Measurements from ENCODE around the gene IGFN1.
A peak's percentile ranks its signal among the peaks of the same experiment; 100 is the strongest.

IGFN1 gene

DNA sequence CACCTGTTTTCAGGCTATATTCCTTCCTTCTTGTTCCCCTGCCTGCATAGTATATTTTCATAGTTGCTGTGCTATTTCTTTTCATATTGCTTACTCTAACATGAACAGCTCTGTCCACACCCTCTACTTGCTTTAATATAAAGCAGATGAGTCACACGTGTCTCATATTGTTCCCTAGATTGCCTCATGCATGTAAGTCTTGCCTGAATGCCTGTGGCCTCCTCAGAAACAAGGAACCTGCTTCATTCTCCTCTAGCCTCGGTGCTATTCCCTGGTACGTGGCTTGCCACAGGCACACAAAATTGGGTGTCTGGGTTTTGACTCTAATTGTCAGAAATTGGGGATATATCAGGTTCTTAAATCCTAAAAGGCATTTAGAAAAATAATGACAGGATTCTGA, 76.2 kb downstream of the IGFN1 start:
- DNase-seq (ENCODE audit: low spot score) = no peak

DNA sequence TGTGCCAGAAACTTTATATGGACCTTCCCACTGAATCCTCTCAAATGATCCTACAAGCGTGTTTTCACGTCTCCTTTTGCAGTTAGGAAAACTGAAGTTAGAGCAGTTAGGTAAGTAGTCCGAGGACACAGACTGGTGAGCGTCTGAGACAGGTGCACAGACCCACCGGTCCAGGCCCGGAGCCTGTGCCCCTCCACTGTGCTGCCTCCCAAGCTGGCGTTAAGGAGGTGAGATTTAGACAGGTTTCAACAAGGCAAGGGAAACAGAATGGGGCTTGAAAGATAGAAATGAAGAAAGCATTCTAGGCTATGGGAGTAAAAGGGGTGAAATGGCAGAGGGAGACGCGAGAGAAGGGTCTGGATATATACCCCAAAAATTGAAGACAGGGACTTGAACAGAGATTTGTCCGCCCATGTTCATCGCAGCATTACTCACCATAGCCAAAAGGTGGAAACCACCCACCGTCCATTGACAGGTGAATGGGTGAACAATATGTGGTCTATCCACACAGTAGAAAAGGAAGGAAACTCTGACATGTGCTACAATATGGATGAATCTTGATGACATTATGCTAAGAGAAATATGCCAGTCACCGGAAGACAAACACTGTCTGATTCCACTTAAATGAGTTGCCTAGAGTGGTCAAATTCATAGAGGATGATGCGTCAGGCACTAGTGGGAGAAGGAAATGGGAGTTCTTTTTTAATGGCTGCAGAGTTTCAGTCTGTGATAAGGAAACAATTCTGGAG, 77.0 kb downstream of the IGFN1 start:
- peak; percentile 11 for DNase-seq (ENCODE audit: low spot score)

DNA sequence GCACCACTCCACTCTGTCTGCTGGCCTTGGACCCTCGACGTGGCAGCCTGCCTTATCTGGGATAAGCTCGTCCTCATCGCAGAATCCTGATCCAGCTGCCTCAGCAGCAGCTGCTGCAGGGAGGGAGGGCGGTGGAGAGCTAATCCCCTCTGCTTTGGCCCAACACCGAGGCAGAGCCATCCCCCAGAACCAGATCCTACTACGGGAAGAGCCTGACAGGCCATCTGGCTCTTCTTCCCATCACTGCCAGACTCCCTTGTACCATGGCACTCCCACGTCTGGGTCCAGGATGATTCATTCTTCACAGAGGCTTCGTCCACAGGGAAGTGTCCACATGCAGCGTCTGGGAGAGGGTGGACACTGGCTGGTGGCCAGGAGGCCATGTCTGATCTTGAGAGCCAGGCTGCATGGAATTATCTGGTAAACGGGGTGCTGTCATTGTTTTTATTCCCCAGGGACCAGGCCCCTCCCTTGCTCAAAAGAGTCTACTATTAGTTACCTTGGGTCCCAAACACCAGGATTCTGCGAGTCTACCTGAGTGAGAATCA, 78.1 kb downstream of the IGFN1 start:
- DNase-seq (ENCODE audit: low spot score) = no peak

DNA sequence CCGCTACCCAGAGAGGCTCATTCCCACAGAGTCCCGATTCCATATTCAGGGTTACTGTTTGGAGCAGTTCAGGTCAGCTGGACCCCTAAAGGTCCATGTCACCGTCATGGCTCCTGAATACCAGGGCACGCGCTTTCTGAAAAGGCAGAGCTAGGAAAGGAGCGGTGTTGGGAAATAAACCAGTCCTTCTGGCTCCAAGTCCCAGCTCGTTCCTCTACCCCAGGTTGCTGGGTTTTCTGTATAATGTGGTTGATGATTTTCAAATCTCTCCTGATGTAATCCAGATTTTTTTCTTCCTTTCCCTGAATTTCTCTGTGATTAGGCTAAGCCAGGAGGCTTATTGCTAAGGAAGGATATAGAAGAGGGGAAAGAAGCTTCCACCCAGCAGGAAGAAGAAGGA, 78.7 kb downstream of the IGFN1 start:
- DNase-seq (ENCODE audit: low spot score) = no peak

DNA sequence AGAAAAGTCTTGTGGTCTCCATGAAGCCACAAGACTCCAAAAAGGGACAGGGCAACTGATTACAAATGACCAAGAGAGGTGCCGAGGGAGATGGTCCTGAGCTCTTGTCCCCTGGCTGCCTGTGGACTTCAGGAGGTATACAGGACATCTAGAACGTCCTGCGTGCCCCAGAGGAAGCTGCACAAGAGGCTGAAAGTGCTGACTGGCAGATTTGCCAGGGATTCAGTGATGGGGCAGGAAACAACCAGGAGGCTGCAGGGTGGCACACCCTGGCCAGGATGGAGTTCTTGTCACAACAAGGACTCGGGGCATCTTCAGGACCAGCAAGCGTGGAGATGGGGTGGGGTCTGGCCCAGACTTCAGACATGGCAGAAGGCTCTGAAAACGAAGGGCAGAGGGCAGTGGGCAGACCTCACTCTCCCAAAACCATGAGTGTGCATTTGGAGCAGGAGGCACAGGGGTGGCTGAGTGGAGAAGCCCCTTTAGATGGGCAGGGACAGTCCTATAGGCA, 79.3 kb downstream of the IGFN1 start:
- DNase-seq (ENCODE audit: low spot score) = no peak

DNA sequence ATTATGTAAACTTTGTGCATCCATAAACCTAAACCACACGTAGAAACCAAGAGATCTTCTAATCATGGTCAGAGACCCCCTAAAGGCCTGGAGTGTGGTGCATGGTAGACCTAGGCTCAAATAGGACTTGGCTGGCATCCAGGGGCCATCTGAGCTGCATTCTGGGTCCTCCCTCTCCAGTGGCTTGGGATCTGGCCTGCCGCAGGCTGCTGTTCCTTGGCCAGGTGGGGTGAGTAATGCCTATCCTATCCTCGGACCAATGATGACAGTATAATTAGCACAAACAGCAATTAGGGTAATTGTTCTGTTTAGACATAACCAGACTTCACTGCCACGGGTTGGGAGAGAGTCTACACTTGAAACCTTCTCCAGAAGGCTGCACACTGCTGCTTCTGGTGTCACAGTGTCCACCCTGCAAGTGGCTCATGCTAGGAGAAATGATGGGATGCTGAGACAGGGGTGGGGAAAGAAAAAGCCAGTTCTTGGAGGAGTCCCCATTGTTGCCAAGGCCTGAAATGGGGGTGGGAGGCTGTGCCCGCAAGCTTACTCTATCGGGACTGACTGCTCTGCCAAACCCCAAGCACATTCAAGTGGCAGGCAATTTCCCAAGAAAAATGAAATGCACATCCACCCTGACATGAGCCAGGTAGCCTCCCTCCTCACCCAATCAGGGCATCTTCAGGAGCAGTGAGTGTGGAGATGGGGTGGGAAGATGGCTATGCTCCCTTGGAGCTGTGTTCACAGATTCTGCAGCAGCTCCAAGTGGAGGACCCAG, 80.2 kb downstream of the IGFN1 start:
- no peak for DNase-seq (ENCODE audit: low spot score)

DNA sequence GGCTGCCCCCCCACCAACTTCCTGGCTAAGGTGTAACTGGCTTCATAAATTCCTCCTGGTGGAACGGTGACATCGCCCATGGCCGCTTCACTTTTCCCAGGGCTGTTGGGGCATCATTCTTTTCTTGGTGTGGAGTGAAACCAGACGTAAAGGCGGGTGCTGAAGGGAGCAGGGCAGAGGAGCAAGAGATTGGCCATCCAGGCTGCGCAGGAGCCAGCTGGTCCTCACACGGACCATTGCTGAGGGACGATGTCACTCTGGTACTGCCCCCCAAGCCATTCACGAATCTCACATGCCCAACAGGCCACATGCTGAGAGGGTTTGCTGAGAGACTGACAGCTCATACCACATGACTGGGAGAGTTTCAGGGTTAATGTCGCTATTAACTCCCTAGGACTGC, 82.2 kb downstream of the IGFN1 start:
- DNase-seq (ENCODE audit: low spot score) = no peak

DNA sequence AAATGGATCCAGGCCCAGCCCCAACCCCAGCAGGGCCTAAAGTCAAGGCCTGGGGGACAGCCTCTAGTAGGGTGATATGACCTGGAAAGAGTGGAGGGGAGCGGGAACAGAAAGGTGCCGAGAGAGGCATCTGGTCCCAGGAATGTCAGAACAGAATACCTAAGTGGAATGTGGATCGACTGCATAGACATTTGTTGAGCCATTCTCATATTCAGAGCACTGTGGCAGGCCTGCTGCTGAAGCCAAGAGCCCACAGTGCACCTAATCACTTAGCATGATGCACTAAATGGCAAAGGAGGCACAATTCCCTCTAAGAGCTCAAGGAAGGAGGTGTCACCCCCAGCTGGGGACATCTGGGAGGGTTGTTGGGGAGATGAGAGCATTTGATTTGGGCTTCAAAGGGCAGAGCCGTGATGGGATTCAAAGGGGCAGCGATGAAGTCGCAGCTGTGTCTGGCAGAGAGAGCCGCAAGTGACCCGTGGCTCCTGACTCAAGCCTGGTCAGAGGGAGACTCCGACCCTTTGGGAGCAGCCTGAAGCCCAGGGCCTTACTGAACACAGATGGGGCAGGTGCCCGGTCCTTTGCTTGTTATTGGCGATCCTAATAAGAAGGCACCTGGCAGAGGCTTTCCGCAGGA, 84.1 kb downstream of the IGFN1 start:
- DNase-seq (ENCODE audit: low spot score) = no peak

DNA sequence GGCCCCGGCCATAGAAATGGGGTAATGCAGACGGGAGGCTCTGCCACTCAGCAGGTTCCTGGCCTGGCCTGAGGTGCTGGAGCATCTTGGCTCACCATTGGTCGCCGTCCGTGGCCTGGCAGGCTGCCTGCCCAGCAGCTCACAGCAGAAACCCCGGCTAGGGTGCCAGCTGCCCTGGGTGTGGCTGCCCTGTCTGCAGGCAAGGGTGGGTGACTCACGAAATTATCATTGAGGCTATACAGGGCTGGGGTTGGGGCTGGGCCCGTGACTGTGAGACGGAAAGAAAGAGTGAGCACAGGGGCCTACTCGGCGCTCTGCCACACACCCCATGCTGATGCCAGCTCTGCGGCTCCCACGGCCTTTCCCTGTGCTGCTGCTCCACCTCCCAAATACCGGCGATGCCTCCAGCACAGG, 84.6 kb downstream of the IGFN1 start:
- peak; percentile 90 for DNase-seq (ENCODE audit: low spot score)

DNA sequence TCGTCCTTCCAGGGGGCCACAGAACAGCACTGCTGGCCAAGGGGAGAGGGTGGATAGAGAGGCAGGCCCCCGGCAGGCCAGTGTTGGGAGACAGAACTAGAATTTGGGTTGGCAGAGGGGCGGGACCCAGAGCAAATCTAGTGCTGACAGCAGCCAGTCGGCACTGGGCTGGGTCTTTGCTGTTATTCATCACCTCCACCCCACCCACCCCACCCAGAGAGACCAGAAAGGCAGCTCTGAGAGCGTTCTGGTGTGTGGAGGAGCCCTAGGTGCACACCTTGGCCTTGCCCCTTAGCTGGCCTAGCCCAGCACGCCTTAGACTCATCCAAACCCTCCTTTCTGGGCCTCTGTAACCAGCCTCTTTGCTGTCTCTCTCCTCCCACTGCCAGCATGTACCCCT, 86.3 kb downstream of the IGFN1 start:
- peak; percentile 80 for DNase-seq (ENCODE audit: low spot score)

DNA sequence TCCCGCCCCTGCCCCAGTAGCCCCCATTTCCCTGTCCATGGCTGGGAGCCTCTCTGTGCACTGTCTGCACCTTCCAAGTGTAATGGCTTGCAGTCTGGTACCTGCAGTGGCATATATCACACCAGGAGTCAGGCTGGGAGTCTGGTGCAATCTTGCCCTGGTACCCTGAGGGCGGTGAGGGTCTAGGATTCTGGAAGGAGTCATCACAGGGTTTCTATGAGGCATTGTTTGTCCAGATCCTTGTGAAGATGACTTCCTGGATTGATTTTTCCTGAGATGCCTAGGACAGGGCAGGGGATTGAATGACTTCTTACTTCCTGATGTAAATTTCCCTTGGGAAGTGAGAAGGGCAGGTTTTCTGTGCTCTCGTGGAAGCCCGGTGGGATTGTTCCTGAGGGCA, 86.8 kb downstream of the IGFN1 start:
- DNase-seq (ENCODE audit: low spot score) = no peak

Measured in hematopoietic multipotent progenitor cell treated with erythropoietin and hydrocortisone succinate and interleukin-3 and kit ligand, for 15 days (in vitro differentiated cells).